Measurements from ENCODE around the gene MOBP. TPM values are rescaled to one million over a fixed set of nuclear protein-coding genes. Genes with fewer than 3 reads are reported as not detected.
"Not testable (repeated sequence)": the region's sequence is repeated elsewhere in the genome, so short reads cannot be mapped to it uniquely, and the experiment has no call there.

The MOBP gene
- total and polyA plus RNA-seq, 9 of the 15 experiments (the other 6 are each of a cell fraction or from before 2014, with no cell fraction given) = 0.09 to 0.33 (median 0.11) TPM; not detected in 4

DNA sequence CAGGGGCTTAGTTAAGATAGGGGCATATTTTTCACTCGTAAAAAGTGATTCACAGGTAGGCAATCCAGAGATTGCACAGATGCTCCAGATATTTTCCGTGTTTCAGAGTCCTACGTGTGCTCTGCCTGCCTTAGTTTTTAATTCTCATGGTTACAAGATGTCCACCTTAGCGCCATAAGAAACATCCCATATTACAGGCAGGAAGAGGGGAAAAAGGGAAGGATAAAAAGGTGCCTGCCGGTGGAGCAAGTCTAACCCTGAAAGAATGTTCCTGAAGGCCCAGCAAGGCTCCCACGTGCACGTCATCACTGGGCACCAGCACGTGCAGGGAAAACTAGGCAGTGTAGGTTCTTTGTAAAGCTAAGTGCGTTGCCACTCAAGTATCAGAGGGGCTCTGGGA, 10.1 kb upstream of the MOBP start:
- BruUV-seq (replicated peaks) = no TSS peak
- H4K20me1 ChIP-seq (replicated peaks; ENCODE audit: control insufficient read depth, insufficient read depth, low read length) = no peaks in the 10 kb centered on the region
- no peaks in the 10 kb centered on the region for H3K79me2 ChIP-seq (ENCODE audit: control insufficient read depth, insufficient read depth, low read length)
- ATAC-seq (no peak), FAIRE-seq (no peak), DNase-seq (ENCODE audit: extremely low read depth in 1 of 4, low spot score in 3 of 4) (no peak)
- no peak overlapping the region for H3K4me2 ChIP-seq (ENCODE audit: insufficient read depth, low read length)
- no peaks in the 10 kb centered on the region for H3K9me1 ChIP-seq (ENCODE audit: control insufficient read depth, insufficient read depth, low read length)
- H2AFZ ChIP-seq (ENCODE audit: low read depth, low read length) = no peak overlapping the region
- no peaks in the 10 kb centered on the region for H3K36me3 ChIP-seq (ENCODE audit: control insufficient read depth, insufficient read depth, low read length)
- 6% methylated on average over 9 of the region's 9 CpGs for WGBS (ENCODE audit: insufficient coverage, low coverage, missing lambda C conversion rate)
- intact Hi-C loops (cut with micrococcal nuclease) (no loop called here), in situ Hi-C loops (cut with MboI) (no loop called here)
- H3K27ac ChIP-seq (ENCODE audit: extremely low read depth, low read depth, low read length) = no peak overlapping the region
- CTCF ChIA-PET (ENCODE audit: low intra/inter-chr PET ratio) = no interaction called here
- H3K4me3 ChIP-seq = no peak overlapping the region
- peaks cover 15 to 16% of the 10 kb centered on the region in 2 experiments; a peak in 4 of 5 replicates for H3K27me3 ChIP-seq (ENCODE audit: control insufficient read depth in 2 of 2, insufficient read depth in 2 of 2, low read length in 2 of 2)
- no peaks in the 10 kb centered on the region; the same call in 1 of the 2 replicates for H3K9me3 ChIP-seq (replicated peaks; ENCODE audit: control insufficient read depth, insufficient read depth, low read depth, low read length)
- TF ChIP-seq POLR2B (IDR thresholded peaks at IDR 0.05; ENCODE audit: low read depth, partially characterized antibody) = no peak
- H3K9ac ChIP-seq (ENCODE audit: insufficient read depth in 1 of 2, low read depth in 2 of 2, low read length in 2 of 2) = no peak overlapping the region
- POLR2A ChIA-PET = no interaction called here
- H3K4me1 ChIP-seq (replicated peaks in 1 of 2; ENCODE audit: control insufficient read depth in 2 of 2, insufficient read depth in 2 of 2, low read length in 2 of 2) = peaks cover 0 to 5% of the 10 kb centered on the region in 2 experiments; a peak in 1 of 5 replicates

DNA sequence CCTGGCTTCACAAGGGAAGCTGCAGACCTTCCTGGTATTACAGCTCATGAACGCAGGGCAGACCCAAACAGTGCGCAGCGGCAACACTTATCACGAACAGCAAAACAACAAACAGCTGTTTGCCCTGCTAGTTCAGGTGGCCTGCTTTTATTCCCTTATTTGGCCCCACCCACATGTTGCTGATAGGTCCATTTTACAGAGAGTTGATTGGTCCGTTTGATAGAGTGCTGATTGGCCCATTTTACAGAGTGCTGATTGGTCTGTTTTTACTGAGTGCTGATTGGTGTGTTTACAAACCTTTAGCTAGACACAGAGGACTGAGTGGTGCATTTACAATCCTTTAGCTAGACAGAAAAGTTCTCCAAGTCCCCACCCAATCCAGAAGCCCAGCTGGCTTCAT, 8.9 kb upstream of the MOBP start:
- FAIRE-seq; H3K9ac ChIP-seq (ENCODE audit: insufficient read depth in 1 of 2, low read depth in 2 of 2, low read length in 2 of 2); H3K36me3 ChIP-seq (ENCODE audit: control insufficient read depth, insufficient read depth, low read length); H3K9me1 ChIP-seq (ENCODE audit: control insufficient read depth, insufficient read depth, low read length); BruUV-seq (replicated peaks); H3K27ac ChIP-seq (ENCODE audit: extremely low read depth, low read depth, low read length); in situ Hi-C loops (cut with MboI); H3K79me2 ChIP-seq (ENCODE audit: control insufficient read depth, insufficient read depth, low read length); H3K9me3 ChIP-seq (replicated peaks; ENCODE audit: control insufficient read depth, insufficient read depth, low read depth, low read length); H4K20me1 ChIP-seq (replicated peaks; ENCODE audit: control insufficient read depth, insufficient read depth, low read length); H3K4me1 ChIP-seq (replicated peaks in 1 of 2; ENCODE audit: control insufficient read depth in 2 of 2, insufficient read depth in 2 of 2, low read length in 2 of 2); H3K4me3 ChIP-seq; intact Hi-C loops (cut with micrococcal nuclease); H3K4me2 ChIP-seq (ENCODE audit: insufficient read depth, low read length): not testable (repeated sequence)
- peak; percentile 77 for TF ChIP-seq ZNF316 (IDR thresholded peaks at IDR 0.05)
- peak; percentile 83 for TF ChIP-seq NFYB (IDR thresholded peaks at IDR 0.05; ENCODE audit: extremely low read depth, insufficient read length)
- TF ChIP-seq SRF (CRISPR knock-in tag; IDR thresholded peaks at IDR 0.05) = peak in 1 of 2 experiments; percentile 71; a peak in 1 of 4 replicates
- TF ChIP-seq RBM25 (IDR thresholded peaks at IDR 0.05; ENCODE audit: low read depth, low read length, severe bottlenecking) = peak; percentile 13
- 0 out of 2 replicates have a peak, but pooled peaks have one; percentile 24 for TF ChIP-seq MAFG (tag; conservative IDR thresholded peaks at IDR 0.05)
- TF ChIP-seq C11orf30 (IDR thresholded peaks at IDR 0.05; ENCODE audit: low read depth) = peak; percentile 35
- ChIA-PET CTCF (ENCODE audit: low intra/inter-chr PET ratio) (interaction anchor here (1.0 kb wide), 1 partner anchor 12 kb away, joined by 3 read pairs; no protein-coding TSS in a partner anchor), POLR2A (interaction anchor here (0.6 kb wide), 1 partner anchor 68 kb away, joined by 3 read pairs; no protein-coding TSS in a partner anchor)
- DNase-seq (ENCODE audit: extremely low read depth in 1 of 4, low spot score in 3 of 4) = peak in 2 of 4 experiments; percentile 27 to 35
- ATAC-seq = peak; percentile 68
- Histone ChIP-seq H2AFZ (ENCODE audit: low read depth, low read length) (peak overlapping the region; percentile 5; the same call in 1 of the 2 replicates), H3K27me3 (ENCODE audit: control insufficient read depth in 2 of 2, insufficient read depth in 2 of 2, low read length in 2 of 2) (peaks cover 15 to 16% of the 10 kb centered on the region in 2 experiments; a peak in 4 of 5 replicates)
- 47% methylated on average over 5 of the region's 5 CpGs for WGBS (ENCODE audit: insufficient coverage, low coverage, missing lambda C conversion rate)

All from K562 (cell line).